Left cardiac atrium (tissue), 4 donors: ENCODE results near the gene SLC6A9. TPM values are rescaled to one million over a fixed set of nuclear protein-coding genes. Genes with fewer than 3 reads are reported as not detected.

ENCODE experiments used
- ATAC-seq, 2 donors: fragments of 200-7000 bp; cut with Tn5 transposase; one replicate each; pipeline ENCODE4 v1.9.1; 2020; ENCODE audit warnings: mild to moderate bottlenecking in 2 of 2, moderate library complexity in 2 of 2
- DNase-seq: peaks from one replicate; pipeline ENCODE4 v3.0.0-alpha.2; 2020
- intact Hi-C, 2 donors: fragments of 100-400 bp; cut with DNase I; formaldehyde crosslinking; loops; one replicate each; pipeline versions ENCODE4 v1.14.1 to v1.15.1; 2022 to 2023
- total RNA-seq, 2 donors: library from RNA; stranded (reverse); fragmentation: NEBNext Ultra II Directional; extraction: Animal tissue kit (Norgen Biotek cat#: 25700); gene quantifications; one replicate each; pipeline ENCODE4 v1.2.1, GENCODE V29; 2021
- donor health status: DM: no; HTN: yes; CAD: no.
- donor health status: DM: no; HTN: yes; CAD: no; lungs with severe emphysema.
- donor health status: DM: yes; HTN: yes; CAD: no.
- donor health status: Dilated cardiomyopathy.

Gene SLC6A9
- total RNA-seq, 2 donors from 2014 or later: 1.3 to 3.1 TPM

DNA sequence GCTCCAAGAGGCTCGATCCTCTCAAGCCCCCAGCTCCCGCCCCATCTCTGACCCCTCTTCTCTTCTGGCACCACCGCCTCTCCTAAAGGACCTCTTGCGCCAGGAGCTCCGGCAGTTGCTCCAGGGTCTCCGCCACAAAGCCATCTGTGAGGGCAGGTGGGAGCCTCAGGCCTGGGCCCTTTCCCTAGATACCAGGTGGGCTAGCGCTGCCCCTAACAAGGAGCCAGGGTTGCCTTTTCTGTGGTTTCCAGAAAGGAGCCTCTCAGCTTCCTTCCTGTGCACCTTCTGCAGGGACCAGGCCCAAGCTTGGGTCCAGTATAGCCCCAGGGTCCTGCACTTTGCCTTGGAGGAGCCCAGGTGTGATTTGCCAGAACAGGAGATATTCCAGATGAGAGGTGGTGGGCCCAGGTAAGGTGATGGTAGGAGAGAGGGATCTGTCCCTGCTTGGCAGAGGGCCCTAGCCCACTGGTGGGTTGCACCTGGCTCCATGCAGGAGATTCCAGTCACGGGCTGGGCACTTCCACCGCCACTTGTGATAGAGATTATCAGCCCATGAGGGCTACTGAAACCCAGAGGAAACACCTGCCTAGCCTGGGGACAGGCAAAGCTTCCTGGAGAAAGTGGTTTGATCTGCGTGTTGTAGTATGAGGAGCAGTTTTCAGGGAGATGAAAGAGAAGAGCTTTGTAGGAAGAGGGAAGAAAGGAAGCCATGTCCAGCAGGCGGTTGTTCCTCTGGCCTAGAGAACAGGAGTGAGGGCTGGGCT is 38.8 kb downstream of the SLC6A9 start:
- ATAC-seq (no peak), DNase-seq (no peak)
- intact Hi-C loops: no loop called here

DNA sequence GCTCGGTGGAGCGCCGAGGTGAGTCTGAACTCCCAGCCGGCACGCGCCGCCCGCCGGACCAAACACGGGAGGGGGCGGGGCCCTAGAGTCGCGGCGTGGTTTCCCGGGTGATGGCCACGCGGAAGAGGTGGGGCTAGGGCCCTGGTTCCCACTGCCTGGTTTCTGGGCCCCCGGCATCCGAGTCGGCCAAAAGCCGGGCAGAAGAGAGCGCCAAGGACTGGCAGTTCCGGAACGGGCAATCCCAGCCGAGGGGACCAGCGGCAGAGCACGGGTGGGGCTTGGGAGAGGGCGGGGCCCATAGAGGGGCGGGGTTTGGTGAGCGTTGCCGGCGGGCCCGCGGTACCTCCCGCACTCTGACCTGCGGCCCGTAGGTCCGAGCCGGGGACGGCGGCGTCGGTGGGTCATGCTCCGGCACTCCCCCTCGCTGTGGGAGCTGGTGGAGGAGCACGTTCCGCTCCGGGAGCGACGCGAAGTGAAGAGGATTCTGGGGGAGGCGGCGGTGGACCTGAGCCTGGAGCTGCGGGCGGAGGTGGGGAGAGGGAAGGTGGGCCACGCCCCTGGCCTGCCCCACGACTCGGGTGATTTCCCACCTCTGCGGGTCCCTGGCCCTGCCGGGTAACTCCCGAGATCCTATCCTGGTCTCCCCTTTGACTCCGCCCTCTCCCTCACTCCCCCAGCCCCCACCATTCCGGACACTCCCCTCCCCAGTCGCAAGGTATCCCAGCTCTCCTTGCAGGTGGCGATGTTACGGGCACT is 39.6 kb downstream of the SLC6A9 start, which contains the start of gene CCDC24:
TSS of gene CCDC24 (plus strand) at position 124 of the 756 bp plus-strand sequence. CDS start at position 404, 280 bp downstream.
- ATAC-seq (peak; percentile 87 to 92), DNase-seq (peak; percentile 89)
- intact Hi-C loops: no loop called here

DNA sequence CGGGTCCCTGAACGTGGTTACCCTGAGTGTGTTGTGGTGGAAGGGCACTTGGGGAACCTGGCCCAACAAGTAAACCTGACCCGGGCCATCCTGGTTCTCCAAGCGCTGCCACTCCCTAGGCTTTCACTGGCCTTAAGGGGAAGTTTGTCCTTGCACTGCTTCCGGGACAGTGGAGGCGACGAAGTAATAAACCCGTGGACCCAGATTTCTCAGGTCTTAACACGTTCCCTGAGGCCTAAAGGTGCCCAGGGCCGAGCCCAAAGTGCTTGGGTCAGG is 40.1 kb downstream of the SLC6A9 start:
- ATAC-seq: peak in 1 of 2 donors; percentile 18
- no peak for DNase-seq
- intact Hi-C loops: no loop called here

DNA sequence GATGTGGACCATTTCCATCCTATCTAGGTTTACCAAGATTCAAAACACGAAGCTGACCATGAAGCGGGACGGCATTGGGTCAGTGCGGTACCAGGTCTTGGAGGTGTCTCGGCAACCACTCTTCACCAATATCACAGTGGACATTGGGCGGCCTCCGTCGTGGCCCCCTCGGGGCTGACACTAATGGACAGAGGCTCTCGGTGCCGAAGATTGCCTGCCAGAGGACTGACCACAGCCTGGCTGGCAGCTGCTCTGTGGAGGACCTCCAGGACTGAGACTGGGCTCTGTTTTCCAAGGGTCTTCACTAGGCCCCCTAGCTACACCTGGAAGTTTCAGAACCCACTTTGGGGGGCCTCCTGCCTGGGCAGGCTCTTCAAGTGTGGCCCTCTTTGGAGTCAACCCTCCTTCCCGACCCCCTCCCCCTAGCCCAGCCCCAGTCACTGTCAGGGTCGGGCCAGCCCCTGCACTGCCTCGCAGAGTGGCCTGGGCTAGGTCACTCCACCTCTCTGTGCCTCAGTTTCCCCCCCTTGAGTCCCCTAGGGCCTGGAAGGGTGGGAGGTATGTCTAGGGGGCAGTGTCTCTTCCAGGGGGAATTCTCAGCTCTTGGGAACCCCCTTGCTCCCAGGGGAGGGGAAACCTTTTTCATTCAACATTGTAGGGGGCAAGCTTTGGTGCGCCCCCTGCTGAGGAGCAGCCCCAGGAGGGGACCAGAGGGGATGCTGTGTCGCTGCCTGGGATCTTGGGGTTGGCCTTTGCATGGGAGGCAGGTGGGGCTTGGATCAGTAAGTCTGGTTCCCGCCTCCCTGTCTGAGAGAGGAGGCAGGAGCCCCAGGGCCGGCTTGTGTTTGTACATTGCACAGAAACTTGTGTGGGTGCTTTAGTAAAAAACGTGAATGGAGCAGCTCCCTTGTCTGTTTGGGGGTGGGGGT is 40.7 kb downstream of the SLC6A9 start:
- intact Hi-C loops: no loop called here
- peak in 1 of 2 donors; percentile 1 for ATAC-seq
- DNase-seq: no peak

DNA sequence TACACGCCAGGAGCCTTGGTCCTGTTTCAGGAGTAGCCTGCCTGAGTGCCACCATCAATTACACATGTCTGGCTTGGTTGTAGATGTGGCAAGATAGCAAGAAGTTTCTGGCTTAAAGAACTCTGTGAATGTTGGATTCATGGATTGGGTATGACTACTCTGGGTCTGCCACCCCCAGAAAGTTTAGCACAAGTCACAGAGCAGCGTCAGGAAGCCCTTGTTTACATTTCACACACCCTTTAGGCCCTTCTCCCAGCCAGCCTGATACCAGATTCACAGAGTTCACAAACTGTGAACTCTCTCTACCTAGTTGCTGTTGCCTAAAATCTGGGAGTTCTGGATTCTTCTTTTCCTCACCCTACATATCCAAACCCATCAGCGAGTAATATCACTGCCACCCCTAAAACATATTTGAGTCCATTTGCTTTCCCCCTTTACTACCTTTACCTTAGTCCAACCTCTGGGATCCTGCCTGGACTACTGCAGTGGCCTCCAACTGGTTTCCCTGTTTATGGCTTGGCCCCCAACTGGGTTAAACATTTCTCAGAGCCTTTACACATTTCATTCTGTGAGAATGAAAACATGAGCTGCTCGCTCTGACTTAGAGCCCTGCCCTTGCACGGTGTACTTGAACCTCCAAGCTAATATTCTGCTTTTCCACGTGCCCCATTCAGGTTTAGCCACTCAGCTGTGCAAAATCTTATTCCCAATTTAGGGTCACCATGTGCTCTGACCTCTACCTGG is 43.9 kb downstream of the SLC6A9 start:
- intact Hi-C loops: no loop called here
- no peak for DNase-seq
- ATAC-seq: no peak

DNA sequence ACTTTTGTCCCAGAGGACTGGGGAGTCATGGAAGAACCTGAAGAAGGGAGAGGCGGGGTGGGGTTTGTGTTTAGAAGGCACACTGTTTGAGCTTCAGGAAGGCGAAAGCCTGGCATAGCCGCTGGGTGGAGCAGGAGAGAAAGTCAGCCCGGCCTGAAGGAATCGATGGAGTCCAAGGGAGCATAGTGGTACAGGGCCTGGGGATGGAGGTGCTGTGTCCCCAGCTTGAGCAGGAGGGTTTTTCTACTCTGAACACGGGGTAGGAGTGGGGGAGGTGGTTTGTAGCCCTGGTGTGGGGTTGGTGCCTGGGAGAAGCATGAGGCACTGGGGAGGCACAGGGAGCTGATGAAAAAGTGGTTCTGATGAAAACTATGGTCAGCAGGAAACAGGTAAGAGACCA is 44.5 kb downstream of the SLC6A9 start:
- ATAC-seq (no peak), DNase-seq (no peak)
- intact Hi-C loops: no loop called here

DNA sequence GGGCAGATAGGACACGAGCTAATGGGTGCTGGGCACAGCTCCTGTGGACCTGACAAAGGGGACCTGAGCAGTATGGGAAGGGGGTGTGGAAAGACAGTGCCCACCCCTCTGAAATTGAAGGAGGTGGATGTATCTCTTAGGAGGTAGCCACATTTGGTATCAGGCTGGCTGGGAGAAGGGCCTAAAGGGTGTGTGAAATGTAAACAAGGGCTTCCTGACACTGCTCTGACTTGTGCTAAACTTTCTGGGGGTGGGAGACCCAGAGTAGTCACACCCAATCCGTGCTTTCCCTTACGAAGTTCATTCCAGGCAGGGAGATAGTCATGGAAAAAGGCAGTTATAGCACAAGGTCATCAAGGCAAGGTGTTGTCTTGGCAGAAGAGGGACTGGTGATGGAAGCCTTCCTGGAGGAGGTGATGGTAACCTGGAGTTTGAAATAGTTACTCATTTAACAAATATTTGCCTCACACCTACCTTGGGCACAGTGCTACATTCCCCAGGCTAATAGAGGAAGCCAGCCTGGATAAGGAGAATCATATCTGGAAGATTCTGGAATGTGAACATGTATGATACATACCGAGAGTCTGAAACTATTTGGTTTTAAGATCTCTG is 45.2 kb downstream of the SLC6A9 start:
- ATAC-seq: no peak
- DNase-seq: no peak

DNA sequence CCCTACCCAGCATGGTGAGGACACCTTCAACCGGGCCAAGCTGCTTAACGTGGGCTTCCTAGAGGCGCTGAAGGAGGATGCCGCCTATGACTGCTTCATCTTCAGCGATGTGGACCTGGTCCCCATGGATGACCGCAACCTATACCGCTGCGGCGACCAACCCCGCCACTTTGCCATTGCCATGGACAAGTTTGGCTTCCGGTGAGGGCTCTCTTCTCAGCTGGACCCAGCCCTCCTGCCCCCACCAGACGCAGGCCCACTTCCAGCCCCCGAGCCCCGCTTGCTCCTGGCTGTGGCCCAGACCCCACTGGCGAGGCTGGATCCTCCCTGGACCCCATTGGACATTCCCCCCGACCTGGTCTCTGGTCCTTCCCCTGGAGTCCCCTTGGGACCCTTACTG is 46.4 kb downstream of the SLC6A9 start:
- DNase-seq (no peak), ATAC-seq (no peak)
- intact Hi-C loops: no loop called here

More for the DNA sequence above, 45.2 kb downstream of the SLC6A9 start:
- intact Hi-C loops: no loop called here

DNA sequence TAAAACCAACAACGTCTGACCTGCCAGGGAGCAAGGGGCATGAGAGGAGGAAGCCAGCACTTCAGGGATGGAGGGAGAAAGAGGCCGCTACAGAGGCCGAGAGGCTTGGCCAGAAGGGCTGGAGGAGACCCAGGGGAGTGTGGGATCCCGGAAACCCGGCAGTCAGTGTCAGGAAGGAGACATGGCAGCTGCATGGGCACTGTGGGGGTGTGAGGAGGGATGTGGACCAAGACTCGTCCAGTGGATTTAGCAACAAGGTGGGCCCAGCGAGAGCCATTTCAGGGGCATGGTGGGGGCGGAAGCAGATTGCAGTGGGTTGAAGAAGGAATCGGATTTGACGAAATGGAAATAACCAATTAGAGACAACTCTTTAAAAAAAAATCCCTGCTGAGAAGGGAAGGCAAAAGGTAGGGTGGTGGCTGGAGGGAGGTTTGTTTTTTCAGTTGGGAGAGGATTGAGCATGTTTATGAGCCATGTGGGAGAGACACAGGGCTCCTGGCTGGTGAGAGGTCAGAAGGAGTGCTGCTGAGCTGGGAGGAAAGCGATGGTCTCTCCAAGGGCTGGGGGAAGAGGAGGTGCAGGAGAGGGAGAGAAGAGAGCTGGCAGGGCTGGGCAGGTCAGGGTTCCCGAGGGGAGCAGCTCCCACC is 47.9 kb downstream of the SLC6A9 start:
- ATAC-seq: no peak
- intact Hi-C loops: no loop called here
- DNase-seq: no peak

DNA sequence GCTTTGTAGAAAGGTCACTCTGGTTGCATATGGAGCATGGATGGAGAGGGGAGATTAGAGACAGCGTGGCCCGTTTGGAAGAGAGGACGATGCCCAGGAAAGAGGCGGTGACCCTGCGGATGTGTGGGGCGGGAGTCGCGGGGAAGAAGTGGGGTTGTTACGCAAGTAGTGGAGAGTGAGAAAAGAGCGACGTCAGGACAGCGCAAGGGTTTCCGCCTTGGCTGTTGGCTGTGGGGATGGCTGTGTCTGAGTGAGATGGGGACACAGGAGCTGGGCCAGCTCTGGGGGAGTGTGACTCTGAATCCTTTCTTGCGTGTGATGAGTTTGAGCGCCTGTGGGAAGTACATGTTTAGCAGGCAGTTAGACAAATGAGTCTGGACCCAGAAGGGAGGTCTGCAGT is 48.5 kb downstream of the SLC6A9 start:
- no peak for DNase-seq
- no peak for ATAC-seq

DNA sequence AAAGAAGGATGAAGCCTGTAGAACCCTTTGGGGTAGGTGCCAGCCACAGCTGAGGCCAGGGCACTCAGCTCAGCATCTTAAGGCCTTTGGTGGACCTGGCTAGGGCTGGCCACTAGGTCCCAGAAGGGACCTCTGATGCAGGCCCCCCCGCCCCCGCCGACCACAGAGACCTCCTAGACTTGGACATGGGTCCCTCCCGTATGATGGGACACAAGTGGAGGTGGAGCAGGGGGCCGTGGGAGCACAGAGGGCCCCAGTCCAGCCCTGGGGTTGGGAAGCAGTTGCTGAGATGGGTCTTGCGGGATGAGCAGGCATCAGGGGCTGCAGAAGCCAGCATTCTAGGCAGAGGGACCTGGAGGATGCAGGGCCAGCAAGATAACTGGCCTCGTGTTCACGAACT is 49.0 kb downstream of the SLC6A9 start:
- no peak for DNase-seq

More for the DNA sequence above, 48.5 kb downstream of the SLC6A9 start:
- intact Hi-C loops: no loop called here

DNA sequence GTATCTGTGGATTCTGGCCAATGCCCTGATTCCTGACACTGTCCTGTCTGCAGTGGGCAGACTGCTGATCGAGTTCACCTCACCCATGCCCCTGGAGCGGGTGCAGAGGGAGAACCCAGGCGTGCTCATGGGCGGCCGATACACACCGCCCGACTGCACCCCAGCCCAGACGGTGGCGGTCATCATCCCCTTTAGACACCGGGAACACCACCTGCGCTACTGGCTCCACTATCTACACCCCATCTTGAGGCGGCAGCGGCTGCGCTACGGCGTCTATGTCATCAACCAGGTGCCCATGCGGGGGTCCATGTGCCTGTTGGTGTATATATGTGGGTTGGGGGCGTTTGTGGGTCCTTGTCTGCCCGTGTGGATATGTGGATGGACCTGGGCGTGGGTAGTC is 49.6 kb downstream of the SLC6A9 start:
- intact Hi-C loops: no loop called here
- no peak for ATAC-seq

More for the DNA sequence above, 49.0 kb downstream of the SLC6A9 start:
- ATAC-seq: no peak
- intact Hi-C loops: no loop called here

DNA sequence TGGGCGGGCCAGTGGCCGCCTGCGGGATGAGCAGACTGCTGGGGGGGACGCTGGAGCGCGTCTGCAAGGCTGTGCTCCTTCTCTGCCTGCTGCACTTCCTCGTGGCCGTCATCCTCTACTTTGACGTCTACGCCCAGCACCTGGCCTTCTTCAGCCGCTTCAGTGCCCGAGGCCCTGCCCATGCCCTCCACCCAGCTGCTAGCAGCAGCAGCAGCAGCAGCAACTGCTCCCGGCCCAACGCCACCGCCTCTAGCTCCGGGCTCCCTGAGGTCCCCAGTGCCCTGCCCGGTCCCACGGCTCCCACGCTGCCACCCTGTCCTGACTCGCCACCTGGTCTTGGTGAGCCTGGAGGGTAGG is 50.1 kb downstream of the SLC6A9 start:
- DNase-seq: no peak
- intact Hi-C loops: no loop called here
- ATAC-seq: no peak

More for the DNA sequence above, 49.6 kb downstream of the SLC6A9 start:
- DNase-seq: no peak

DNA sequence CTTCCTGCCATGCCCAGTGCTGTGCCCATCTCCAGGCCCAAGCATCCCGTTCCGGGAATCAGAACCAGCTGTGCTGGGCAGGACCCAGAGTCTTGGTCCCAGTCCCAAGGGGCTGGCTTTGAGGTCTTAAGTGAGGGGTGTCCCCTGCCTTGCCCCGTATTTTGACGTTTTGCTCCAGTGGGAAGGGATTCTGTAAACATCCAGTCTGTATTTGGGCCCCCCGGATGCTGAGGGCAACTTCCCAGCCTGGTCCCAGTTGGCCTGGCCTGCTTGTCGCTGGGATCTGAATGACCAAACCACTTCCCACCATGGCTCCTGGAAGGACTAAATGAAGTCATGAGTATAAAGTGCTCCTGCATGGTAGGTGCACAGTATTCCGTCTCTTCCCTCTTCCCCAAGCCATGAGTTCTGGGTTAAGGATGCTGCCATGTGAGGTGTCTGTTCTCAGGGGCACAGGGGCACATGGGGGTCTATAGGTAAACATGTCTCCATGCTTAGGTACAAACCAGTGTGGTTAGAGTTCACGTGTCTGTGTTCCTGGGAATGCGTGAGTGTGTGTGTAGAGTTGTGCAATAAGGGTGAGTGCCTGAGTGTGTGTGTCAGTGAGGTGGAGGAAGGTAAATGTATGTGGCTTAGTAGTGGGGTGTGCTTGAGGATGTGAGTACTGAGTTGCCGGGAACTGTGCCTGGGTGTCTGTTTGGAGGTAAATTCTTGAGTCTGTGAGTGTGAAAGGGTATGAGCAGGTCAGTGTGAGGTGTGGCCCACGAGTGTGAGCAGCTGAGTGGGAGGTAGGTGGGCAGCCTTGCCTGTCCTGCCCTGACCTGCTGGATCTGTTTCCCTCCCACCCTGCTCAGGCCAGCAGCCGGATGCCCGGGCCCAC is 50.8 kb downstream of the SLC6A9 start:
- intact Hi-C loops: no loop called here
- DNase-seq: no peak
- no peak for ATAC-seq

DNA sequence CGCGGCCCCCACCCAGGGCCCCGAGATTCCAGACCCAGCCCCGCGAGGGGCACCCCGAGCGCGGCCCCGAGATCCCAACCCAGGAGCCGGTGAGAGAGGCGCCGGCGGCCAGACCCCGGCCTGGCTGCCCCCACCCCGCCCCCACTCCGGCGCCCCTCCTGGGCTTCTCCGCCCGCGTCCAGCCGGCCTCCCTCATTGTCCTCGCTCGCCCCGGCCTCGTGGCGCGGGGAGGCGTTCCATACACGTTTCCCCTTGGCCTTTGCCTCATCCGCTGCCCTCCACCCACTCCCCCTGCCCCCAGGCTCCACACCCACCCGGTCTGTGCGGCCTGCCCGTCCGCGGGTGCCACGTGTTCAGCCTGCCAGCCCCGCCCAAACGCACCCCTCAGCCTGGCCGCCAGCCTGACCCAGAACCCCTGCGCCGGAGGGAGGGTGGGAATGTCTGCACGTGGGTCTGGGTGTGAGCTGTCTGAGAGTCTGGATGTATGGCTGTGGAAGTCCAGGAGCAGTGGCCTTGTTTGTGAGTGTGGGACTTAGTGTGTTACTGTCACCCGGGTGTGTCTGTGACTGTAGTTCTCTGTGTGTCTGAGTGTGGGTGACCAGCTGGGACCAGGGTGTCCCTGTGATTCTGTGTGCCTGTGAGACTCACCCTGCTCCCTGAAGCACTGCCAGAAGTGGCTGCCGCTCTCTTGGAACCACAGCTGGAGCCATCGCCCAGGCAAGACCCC is 51.6 kb downstream of the SLC6A9 start:
- peak; percentile 72 for DNase-seq
- intact Hi-C loops: no loop called here

DNA sequence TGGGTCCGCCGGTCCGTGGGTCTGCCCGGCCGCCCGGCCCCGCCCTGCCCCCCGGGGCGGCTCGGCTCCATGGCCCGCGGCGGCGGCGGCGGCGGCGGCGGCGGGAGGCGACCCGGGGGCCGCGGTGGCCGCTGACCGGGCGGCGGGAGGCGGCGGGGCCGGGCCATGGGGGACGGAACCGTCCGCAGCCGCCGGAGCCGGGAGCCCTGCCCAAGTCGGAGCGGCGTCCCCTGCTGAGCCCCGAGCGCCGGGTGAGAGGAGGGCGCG is 52.1 kb downstream of the SLC6A9 start:
- no peak for ATAC-seq
- intact Hi-C loops: no loop called here
- no peak for DNase-seq

More for the DNA sequence above, 51.6 kb downstream of the SLC6A9 start:
- peak; percentile 13 to 31 for ATAC-seq
